CD4-positive, CD25-positive, alpha-beta regulatory T cell (primary cell): ENCODE measurements around the gene RPTOR. TPM values are rescaled to one million over a fixed set of nuclear protein-coding genes. Genes with fewer than 3 reads are reported as not detected.

Experiments
- ATAC-seq, 2 donors: fragments of 150-1000 bp; cut with Tn5 transposase; one replicate each; pipeline ENCODE4 v1.10.0; 2021; ENCODE audit warnings: low read depth in 2 of 2, moderate number of reproducible peaks in 2 of 2, moderate library complexity in 1 of 2
- DNase-seq, 3 donors: peaks; one replicate each; pipeline versions ENCODE4 v3.0.0 to v3.0.0-alpha.2; 2012 to 2022; ENCODE audit warnings: mixed read lengths in 1 of 3
- H3K27ac ChIP-seq: one replicate; pipeline ENCODE4 v1.7.0; 2013; ENCODE audit warnings: mild to moderate bottlenecking, low read length; ENCODE audit not compliant: insufficient read depth, poor library complexity, severe bottlenecking
- H3K27me3 ChIP-seq: one replicate; pipeline ENCODE4 v1.7.0; 2013; ENCODE audit warnings: low read length; ENCODE audit not compliant: control insufficient read depth, insufficient read depth
- H3K36me3 ChIP-seq: one replicate; pipeline ENCODE4 v1.7.0; 2013; ENCODE audit warnings: mild to moderate bottlenecking, low read length, moderate library complexity; ENCODE audit not compliant: control insufficient read depth, insufficient read depth
- H3K4me1 ChIP-seq: 2 replicates; pipeline ENCODE4 v1.7.0; 2013; ENCODE audit warnings: mild to moderate bottlenecking, low read length; ENCODE audit not compliant: insufficient read depth, control insufficient read depth, poor library complexity, severe bottlenecking
- H3K4me3 ChIP-seq: one replicate; pipeline ENCODE4 v1.7.0; 2013; ENCODE audit warnings: low read depth, mild to moderate bottlenecking, low read length, moderate library complexity
- H3K9me3 ChIP-seq, 2 experiments: 1 replicate in 1 of 2; 2 replicates in 1 of 2; pipeline ENCODE4 v1.7.0; 2013; ENCODE audit warnings: low read length in 2 of 2, mild to moderate bottlenecking in 1 of 2, moderate library complexity in 1 of 2; ENCODE audit not compliant: control insufficient read depth in 2 of 2
- H3K27ac Mint-ChIP-seq, 3 donors: one replicate each; pipeline ENCODE4 v1.8.0; 2020 to 2022; ENCODE audit warnings: mild to moderate bottlenecking in 3 of 3, mixed read lengths in 3 of 3, moderate library complexity in 2 of 3
- H3K27me3 Mint-ChIP-seq: one replicate; pipeline ENCODE4 v1.8.0; 2022; ENCODE audit warnings: mild to moderate bottlenecking, mixed read lengths
- H3K36me3 Mint-ChIP-seq: one replicate; pipeline ENCODE4 v1.8.0; 2020; ENCODE audit warnings: mixed read lengths
- H3K4me1 Mint-ChIP-seq, 4 donors: one replicate each; pipeline ENCODE4 v1.8.0; 2020 to 2022; ENCODE audit warnings: mixed read lengths in 4 of 4, mild to moderate bottlenecking in 1 of 4
- H3K4me3 Mint-ChIP-seq, 4 donors: one replicate each; pipeline ENCODE4 v1.8.0; 2020 to 2022; ENCODE audit warnings: mild to moderate bottlenecking in 4 of 4, mixed read lengths in 4 of 4, moderate library complexity in 3 of 4
- H3K9me3 Mint-ChIP-seq, 7 donors: one replicate each; pipeline ENCODE4 v1.8.0; 2020 to 2022; ENCODE audit warnings: mixed read lengths in 7 of 7, mild to moderate bottlenecking in 3 of 7, moderate library complexity in 2 of 7
- polyA plus RNA-seq, 4 donors: library from polyadenylated mRNA; unstranded; fragments of 300-500 nt; fragmentation: Illumina TruSeq; gene quantifications; one replicate each; pipeline ENCODE4 v1.2.3, GENCODE V29; 2021
- total RNA-seq: library from RNA; stranded (reverse); gene quantifications from one replicate; pipeline ENCODE4 v1.2.3, GENCODE V29; 2022

Gene RPTOR
- total and polyA plus RNA-seq, 5 donors from 2014 or later, result 4.7 to 70.1 (median 8.2) TPM

- no peaks in the 10 kb centered on the region for H3K36me3 ChIP-seq
- H3K9me3 ChIP-seq, result no peaks in the 10 kb centered on the region
- H3K4me1 ChIP-seq, result no peaks in the 10 kb centered on the region
- H3K27me3 ChIP-seq, result no peaks in the 10 kb centered on the region
- DNase-seq, result no peak
- Mint-ChIP-seq H3K9me3 (peaks cover 0 to 1% (median 0%) of the 10 kb centered on the region in 7 donors), H3K4me1 (peaks cover 0 to 12% (median 10%) of the 10 kb centered on the region in 4 donors), H3K36me3 (peaks cover 33% of the 10 kb centered on the region), H3K27me3 (no peaks in the 10 kb centered on the region), H3K27ac (no peak overlapping the region), H3K4me3 (no peak overlapping the region)
- no peak overlapping the region for H3K27ac ChIP-seq
- no peak overlapping the region for H3K4me3 ChIP-seq
- no peak for ATAC-seq
These were observed 192.7 kb downstream of the RPTOR start for GRCh38 chr17:80737106-80738019.

GRCh38 chr17:80738020-80738808 is 193.6 kb downstream of the RPTOR start:
- no peak for ATAC-seq
- H3K4me3 Mint-ChIP-seq, result no peak overlapping the region
- Histone ChIP-seq H3K9me3 (no peaks in the 10 kb centered on the region), H3K36me3 (no peaks in the 10 kb centered on the region), H3K4me3 (no peak overlapping the region), H3K27ac (no peak overlapping the region), H3K27me3 (no peaks in the 10 kb centered on the region), H3K4me1 (no peaks in the 10 kb centered on the region)
- peaks cover 0 to 1% (median 0%) of the 10 kb centered on the region in 7 donors for H3K9me3 Mint-ChIP-seq
- peaks cover 5 to 20% (median 14%) of the 10 kb centered on the region in 4 donors for H3K4me1 Mint-ChIP-seq
- no peak for DNase-seq
- peak overlapping the region in 1 of 3 donors; percentile 64 for H3K27ac Mint-ChIP-seq
- H3K27me3 Mint-ChIP-seq, result no peaks in the 10 kb centered on the region
- H3K36me3 Mint-ChIP-seq, result peaks cover 34% of the 10 kb centered on the region

- H3K9me3 ChIP-seq, result no peaks in the 10 kb centered on the region
- H3K27me3 ChIP-seq, result no peaks in the 10 kb centered on the region
- H3K4me1 Mint-ChIP-seq, result peaks cover 7 to 21% (median 13%) of the 10 kb centered on the region in 4 donors
- DNase-seq (no peak), ATAC-seq (no peak)
- H3K4me3 Mint-ChIP-seq, result no peak overlapping the region
- no peaks in the 10 kb centered on the region for H3K9me3 Mint-ChIP-seq
- no peaks in the 10 kb centered on the region for H3K36me3 ChIP-seq
- no peak overlapping the region for H3K27ac Mint-ChIP-seq
- H3K4me3 ChIP-seq, result no peak overlapping the region
- no peaks in the 10 kb centered on the region for H3K27me3 Mint-ChIP-seq
- H3K36me3 Mint-ChIP-seq, result peaks cover 29% of the 10 kb centered on the region
- no peak overlapping the region for H3K27ac ChIP-seq
- no peaks in the 10 kb centered on the region for H3K4me1 ChIP-seq
These were observed 194.5 kb downstream of the RPTOR start for GRCh38 chr17:80738987-80739730.

GRCh38 chr17:80740141-80740540 is 195.5 kb downstream of the RPTOR start:
- Mint-ChIP-seq H3K27ac (no peak overlapping the region), H3K4me3 (no peak overlapping the region), H3K9me3 (no peaks in the 10 kb centered on the region), H3K36me3 (peaks cover 22% of the 10 kb centered on the region), H3K4me1 (peaks cover 10 to 23% (median 13%) of the 10 kb centered on the region in 4 donors), H3K27me3 (no peaks in the 10 kb centered on the region)
- Histone ChIP-seq H3K4me1 (no peaks in the 10 kb centered on the region), H3K36me3 (no peaks in the 10 kb centered on the region), H3K9me3 (no peaks in the 10 kb centered on the region), H3K4me3 (no peak overlapping the region), H3K27me3 (no peaks in the 10 kb centered on the region), H3K27ac (no peak overlapping the region)
- ATAC-seq (no peak), DNase-seq (no peak)

- Histone ChIP-seq H3K36me3 (no peaks in the 10 kb centered on the region), H3K4me3 (no peak overlapping the region), H3K9me3 (no peaks in the 10 kb centered on the region), H3K4me1 (peaks cover 3% of the 10 kb centered on the region), H3K27ac (no peak overlapping the region), H3K27me3 (no peaks in the 10 kb centered on the region)
- ATAC-seq (no peak), DNase-seq (no peak)
- H3K9me3 Mint-ChIP-seq, result no peaks in the 10 kb centered on the region
- H3K27ac Mint-ChIP-seq, result peak overlapping the region in 2 of 3 donors; percentile 55 to 81
- H3K4me3 Mint-ChIP-seq, result no peak overlapping the region
- no peaks in the 10 kb centered on the region for H3K27me3 Mint-ChIP-seq
- peaks cover 13 to 32% (median 17%) of the 10 kb centered on the region in 4 donors for H3K4me1 Mint-ChIP-seq
- peaks cover 20% of the 10 kb centered on the region for H3K36me3 Mint-ChIP-seq
These were observed 197.5 kb downstream of the RPTOR start for GRCh38 chr17:80742091-80742490.

- Histone ChIP-seq H3K27me3 (no peaks in the 10 kb centered on the region), H3K36me3 (no peaks in the 10 kb centered on the region), H3K27ac (no peak overlapping the region), H3K4me1 (peaks cover 3% of the 10 kb centered on the region), H3K4me3 (peak overlapping the region; percentile 26), H3K9me3 (no peaks in the 10 kb centered on the region)
- no peaks in the 10 kb centered on the region for H3K9me3 Mint-ChIP-seq
- H3K27ac Mint-ChIP-seq, result peak overlapping the region in 2 of 3 donors; percentile 55 to 81
- H3K27me3 Mint-ChIP-seq, result no peaks in the 10 kb centered on the region
- H3K36me3 Mint-ChIP-seq, result peaks cover 26% of the 10 kb centered on the region
- peak overlapping the region; percentile 62 to 80 (median 66) for H3K4me3 Mint-ChIP-seq
- DNase-seq, result no peak
- peaks cover 13 to 37% (median 17%) of the 10 kb centered on the region in 4 donors for H3K4me1 Mint-ChIP-seq
- ATAC-seq, result no peak
These were observed 198.0 kb downstream of the RPTOR start for GRCh38 chr17:80742581-80743180.
